ENCODE data around the gene CHRDL1. TPM values are rescaled to one million over a fixed set of nuclear protein-coding genes. Genes with fewer than 3 reads are reported as not detected.

CHRDL1 gene
- total RNA-seq, 3 donors from 2014 or later (not counting 1 experiment from before 2014, with no cell fraction given) = not detected

GRCh38 chrX:110733166-110733565 is 62.5 kb downstream of the CHRDL1 start:
- Mint-ChIP-seq H3K4me3 (no peak overlapping the region), H3K27me3 (ENCODE audit: low read depth in 2 of 2) (peaks cover 0 to 20% of the 10 kb centered on the region in 2 donors), H3K9me3 (no peaks in the 10 kb centered on the region), H3K36me3 (no peaks in the 10 kb centered on the region), H3K4me1 (no peaks in the 10 kb centered on the region), H3K27ac (no peak overlapping the region)
- no peaks in the 10 kb centered on the region for H3K9me3 ChIP-seq (ENCODE audit: control insufficient read depth, insufficient read depth, low read length)
- no peak for ATAC-seq
- intact Hi-C loops (cut with micrococcal nuclease) = no loop called here
- no peak overlapping the region for H3K4me3 ChIP-seq (ENCODE audit: low read length)
- no peaks in the 10 kb centered on the region for H3K27me3 ChIP-seq (ENCODE audit: control insufficient read depth, insufficient read depth, low read length)
- no peaks in the 10 kb centered on the region for H3K4me1 ChIP-seq (ENCODE audit: control insufficient read depth, insufficient read depth, low read length)
- WGBS (ENCODE audit: insufficient coverage) = 77% methylated on average over 1 of the region's 2 CpGs
- no peak for TF ChIP-seq CTCF (IDR thresholded peaks at IDR 0.05)
- DNase-seq = no peak
- H3K27ac ChIP-seq (ENCODE audit: low read length) = no peak overlapping the region
- no peaks in the 10 kb centered on the region for H3K36me3 ChIP-seq (ENCODE audit: control insufficient read depth, insufficient read depth, low read length)

GRCh38 chrX:110732266-110732665 is 63.4 kb downstream of the CHRDL1 start:
- intact Hi-C loops (cut with micrococcal nuclease) = no loop called here
- no peak for ATAC-seq

GRCh38 chrX:110723844-110724243 is 71.8 kb downstream of the CHRDL1 start:
- no peak for TF ChIP-seq CTCF (IDR thresholded peaks at IDR 0.05)
- H3K4me1 Mint-ChIP-seq = no peaks in the 10 kb centered on the region
- H3K27me3 ChIP-seq (ENCODE audit: control insufficient read depth, insufficient read depth, low read length) = no peaks in the 10 kb centered on the region
- no peaks in the 10 kb centered on the region for H3K4me1 ChIP-seq (ENCODE audit: control insufficient read depth, insufficient read depth, low read length)
- H3K9me3 ChIP-seq (ENCODE audit: control insufficient read depth, insufficient read depth, low read length) = no peaks in the 10 kb centered on the region
- no peak overlapping the region for H3K27ac ChIP-seq (ENCODE audit: low read length)
- peaks cover 0 to 3% of the 10 kb centered on the region in 2 donors for H3K9me3 Mint-ChIP-seq
- peaks cover 0 to 22% of the 10 kb centered on the region in 2 donors for H3K27me3 Mint-ChIP-seq (ENCODE audit: low read depth in 2 of 2)
- no peak overlapping the region for H3K27ac Mint-ChIP-seq
- 80% methylated on average over 2 of the region's 2 CpGs for WGBS (ENCODE audit: insufficient coverage)
- ATAC-seq (no peak), DNase-seq (no peak)
- H3K36me3 Mint-ChIP-seq = no peaks in the 10 kb centered on the region
- H3K4me3 Mint-ChIP-seq = no peak overlapping the region
- H3K4me3 ChIP-seq (ENCODE audit: low read length) = no peak overlapping the region
- intact Hi-C loops (cut with micrococcal nuclease) = no loop called here
- H3K36me3 ChIP-seq (ENCODE audit: control insufficient read depth, insufficient read depth, low read length) = no peaks in the 10 kb centered on the region

More at GRCh38 chrX:110732266-110732665, 63.4 kb downstream of the CHRDL1 start:
- Histone ChIP-seq H3K36me3 (ENCODE audit: control insufficient read depth, insufficient read depth, low read length) (no peaks in the 10 kb centered on the region), H3K9me3 (ENCODE audit: control insufficient read depth, insufficient read depth, low read length) (no peaks in the 10 kb centered on the region), H3K27ac (ENCODE audit: low read length) (no peak overlapping the region), H3K27me3 (ENCODE audit: control insufficient read depth, insufficient read depth, low read length) (no peaks in the 10 kb centered on the region), H3K4me1 (ENCODE audit: control insufficient read depth, insufficient read depth, low read length) (no peaks in the 10 kb centered on the region), H3K4me3 (ENCODE audit: low read length) (no peak overlapping the region)
- TF ChIP-seq CTCF (IDR thresholded peaks at IDR 0.05) = no peak
- Mint-ChIP-seq H3K36me3 (no peaks in the 10 kb centered on the region), H3K4me1 (no peaks in the 10 kb centered on the region), H3K27me3 (ENCODE audit: low read depth in 2 of 2) (peaks cover 0 to 20% of the 10 kb centered on the region in 2 donors), H3K27ac (no peak overlapping the region), H3K9me3 (no peaks in the 10 kb centered on the region), H3K4me3 (no peak overlapping the region)
- 96% methylated on average over 5 of the region's 6 CpGs for WGBS (ENCODE audit: insufficient coverage)
- DNase-seq = no peak

- TF ChIP-seq CTCF (IDR thresholded peaks at IDR 0.05) = no peak
- H3K9me3 ChIP-seq (ENCODE audit: control insufficient read depth, insufficient read depth, low read length) = no peaks in the 10 kb centered on the region
- no peaks in the 10 kb centered on the region for H3K36me3 ChIP-seq (ENCODE audit: control insufficient read depth, insufficient read depth, low read length)
- no peaks in the 10 kb centered on the region for H3K4me1 ChIP-seq (ENCODE audit: control insufficient read depth, insufficient read depth, low read length)
- no peaks in the 10 kb centered on the region for H3K36me3 Mint-ChIP-seq
- H3K27me3 Mint-ChIP-seq (ENCODE audit: low read depth in 2 of 2) = peaks cover 0 to 27% of the 10 kb centered on the region in 2 donors
- H3K4me3 ChIP-seq (ENCODE audit: low read length) = no peak overlapping the region
- H3K9me3 Mint-ChIP-seq = peaks cover 0 to 3% of the 10 kb centered on the region in 2 donors
- H3K4me3 Mint-ChIP-seq = no peak overlapping the region
- H3K27ac Mint-ChIP-seq = no peak overlapping the region
- no peaks in the 10 kb centered on the region for H3K27me3 ChIP-seq (ENCODE audit: control insufficient read depth, insufficient read depth, low read length)
- no peaks in the 10 kb centered on the region for H3K4me1 Mint-ChIP-seq
- WGBS (ENCODE audit: insufficient coverage) = 67% methylated on average over 7 of the region's 10 CpGs
- H3K27ac ChIP-seq (ENCODE audit: low read length) = no peak overlapping the region
- intact Hi-C loops (cut with micrococcal nuclease) = no loop called here
- ATAC-seq = no peak
- no peak for DNase-seq
Observed at GRCh38 chrX:110722135-110722534, 73.5 kb downstream of the CHRDL1 start.

Measured in natural killer cell (primary cell).